NCI-H128 (cell line): ENCODE results near the gene ABHD8.

Experiments used
- DNase-seq: peaks from one replicate; lab custom pipeline; 2025; ENCODE audit not compliant: unreplicated experiment; lab: John Stamatoyannopoulos, UW

ABHD8 gene

DNA sequence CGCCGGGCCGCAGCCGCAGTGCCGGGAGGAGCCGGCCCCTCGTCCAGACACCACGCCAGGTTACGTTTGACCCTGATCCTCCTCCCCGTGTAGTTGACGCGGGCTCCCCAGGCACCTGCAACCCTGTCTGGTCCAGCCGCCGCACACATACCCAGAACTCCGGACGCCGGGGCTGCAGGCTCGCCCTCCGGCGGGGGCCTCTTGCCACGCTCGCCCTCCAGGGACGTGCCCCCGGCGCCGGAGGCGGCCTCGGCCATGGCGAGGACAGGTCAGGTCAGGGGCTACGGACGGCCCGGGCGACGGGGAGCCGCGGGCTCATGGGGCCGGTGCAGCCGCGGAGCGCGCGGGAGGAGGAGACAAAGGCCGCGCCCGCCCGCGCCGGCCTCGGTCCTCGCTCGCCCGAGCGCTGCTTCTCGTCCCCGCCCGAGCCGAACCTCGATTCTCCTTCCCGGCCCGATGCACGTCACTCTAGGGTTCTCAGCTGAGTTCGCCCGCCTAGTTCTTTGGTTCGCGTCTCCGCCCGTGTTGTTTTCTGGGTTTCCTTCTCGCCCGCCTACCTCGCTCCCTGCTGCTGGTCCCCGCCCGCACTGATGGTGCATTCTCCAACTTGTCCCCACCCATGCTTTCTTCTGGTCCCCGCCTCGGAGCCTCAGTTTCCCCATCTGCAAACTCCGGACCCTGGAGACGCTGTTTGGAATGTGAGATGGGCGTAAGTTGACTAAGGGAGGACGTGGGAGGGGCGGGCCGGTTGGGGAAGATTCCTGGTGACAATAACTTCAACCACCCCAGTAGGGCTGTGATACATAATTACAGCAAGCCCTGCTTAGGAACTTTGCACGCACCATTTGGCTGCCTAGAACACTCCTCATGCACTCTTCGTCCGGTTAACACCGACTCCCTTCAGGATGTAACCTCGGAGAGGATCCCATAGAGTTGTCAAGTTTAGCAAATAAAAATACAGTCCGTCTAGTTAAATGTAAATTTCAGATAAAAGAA, 31.5 kb upstream of the ABHD8 start, which contains the start of gene ANO8:
ANO8 (minus strand) TSS at position 442 of the 996 bp plus-strand sequence; CDS start at position 257, 185 bp downstream.
- peak; percentile 94 for DNase-seq

DNA sequence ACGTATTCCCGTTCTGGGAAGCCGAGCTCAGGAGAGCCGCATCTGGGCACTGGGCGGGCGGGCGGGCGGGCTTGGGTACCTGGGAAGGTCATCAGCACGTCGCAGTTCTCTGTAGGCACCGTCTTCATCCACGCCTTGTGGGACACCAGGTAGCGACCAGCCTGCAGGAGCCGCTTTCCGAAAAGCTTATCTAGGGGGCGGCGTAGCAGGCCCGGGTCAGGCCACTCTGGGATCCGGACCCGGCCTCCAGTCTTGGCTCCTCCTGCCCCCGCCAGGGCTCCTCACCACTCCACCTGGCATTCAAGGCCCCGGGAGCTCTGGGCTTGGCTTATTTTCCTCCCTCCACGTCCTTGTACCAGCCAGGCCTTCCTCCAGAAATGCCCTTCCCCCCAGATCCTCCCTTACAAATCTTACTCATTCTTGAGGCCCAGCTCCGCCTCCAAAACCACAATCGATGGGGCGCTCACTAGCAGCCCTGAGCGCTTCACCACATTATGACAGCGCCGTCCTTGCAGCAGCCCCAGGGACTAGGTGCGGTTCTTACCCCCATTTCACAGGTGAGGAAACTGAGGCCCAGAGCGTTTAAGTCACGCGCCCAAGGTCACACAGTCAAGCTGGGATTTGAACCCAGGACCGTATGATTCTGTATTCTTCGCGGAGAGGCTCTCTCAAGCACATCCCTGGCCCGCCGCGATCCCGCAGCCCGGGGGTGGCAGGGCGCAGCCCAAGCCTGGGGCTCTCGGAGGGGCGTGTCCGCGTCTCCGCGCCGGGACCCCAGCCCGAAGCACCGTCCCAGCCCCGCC, 30.6 kb upstream of the ABHD8 start:
- DNase-seq: no peak

DNA sequence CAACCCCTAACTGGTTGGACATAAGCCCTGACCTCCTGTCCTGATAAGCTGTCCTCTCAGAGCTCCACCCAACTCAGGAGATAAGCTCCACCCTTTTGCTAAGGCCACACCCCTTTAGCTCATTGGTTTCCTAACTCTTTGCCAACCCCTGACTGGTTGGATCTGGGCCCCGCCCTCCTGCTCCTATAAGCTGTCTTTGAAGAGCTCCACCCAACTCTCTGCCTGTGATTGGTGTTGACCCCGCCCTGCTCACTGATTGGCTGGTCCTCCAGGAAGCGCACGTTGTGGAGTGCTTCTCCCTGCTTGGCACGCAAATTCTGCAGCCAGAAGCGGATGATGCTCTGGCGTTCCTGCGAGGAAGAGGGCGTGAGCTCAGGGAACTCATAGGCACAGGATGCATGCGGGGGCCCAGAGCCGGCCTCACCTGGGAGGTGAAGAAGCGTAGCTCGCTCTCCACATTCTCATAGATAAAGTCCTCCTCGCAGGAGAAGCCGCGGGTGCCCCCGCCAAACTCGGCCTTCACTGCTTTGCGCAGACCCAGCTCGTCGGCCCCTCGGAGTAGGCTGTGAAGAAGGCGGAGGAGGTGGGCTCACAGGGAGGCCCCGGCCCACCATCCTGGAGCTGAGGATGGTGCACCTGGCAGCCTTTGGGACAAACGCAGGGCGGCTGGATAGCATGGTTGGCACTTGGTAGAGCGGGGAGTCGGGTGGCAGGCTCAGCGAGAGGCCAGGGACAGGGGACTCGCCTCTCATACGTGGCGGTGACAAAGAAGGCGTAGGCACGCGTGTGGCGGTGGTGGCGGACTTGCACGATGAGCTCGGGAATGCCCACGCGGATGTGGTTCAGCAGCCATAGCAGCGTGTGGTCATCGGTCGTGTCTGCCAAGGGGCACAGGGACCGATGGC, 29.7 kb upstream of the ABHD8 start:
- DNase-seq: no peak

DNA sequence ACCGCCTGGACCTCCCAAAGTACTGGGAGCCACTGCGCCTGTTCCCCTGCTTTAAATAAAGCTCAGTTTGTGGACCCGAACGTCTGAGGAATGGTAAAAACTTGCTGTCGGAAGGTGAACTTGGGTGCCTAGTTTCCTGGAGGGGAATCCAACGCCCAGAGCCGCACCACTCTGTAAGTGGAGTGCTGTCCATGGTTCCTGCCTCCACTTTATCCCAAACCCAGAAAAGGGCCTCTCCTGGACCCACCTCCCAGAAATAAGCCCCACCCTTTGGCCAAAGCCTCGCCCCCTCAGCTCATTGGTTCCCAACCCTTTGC, 29.1 kb upstream of the ABHD8 start:
- no peak for DNase-seq

DNA sequence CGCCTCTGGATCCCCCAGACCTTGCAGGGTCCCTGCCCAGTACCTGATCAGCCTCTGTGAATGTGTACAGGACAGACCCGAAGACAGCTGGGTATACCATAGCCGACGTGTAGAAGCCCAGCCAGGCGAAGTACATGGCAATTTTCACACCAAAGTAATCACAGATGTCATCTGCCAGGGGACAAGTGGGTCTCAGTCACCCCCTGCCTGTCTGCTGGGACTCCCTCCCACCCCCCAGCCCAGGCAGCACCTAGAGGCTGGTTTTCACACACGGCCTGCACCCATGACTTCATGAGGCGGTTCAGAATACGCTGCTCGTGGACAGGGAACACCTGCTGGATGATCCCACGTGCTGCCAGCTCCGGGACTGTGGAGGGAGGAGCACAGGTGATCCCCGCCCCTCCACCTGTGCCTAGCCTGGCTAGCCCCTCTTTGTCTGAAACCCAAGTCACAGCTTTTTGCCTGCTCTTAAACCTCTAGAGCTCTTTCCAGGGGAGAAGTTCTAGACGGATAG, 27.9 kb upstream of the ABHD8 start:
- no peak for DNase-seq

DNA sequence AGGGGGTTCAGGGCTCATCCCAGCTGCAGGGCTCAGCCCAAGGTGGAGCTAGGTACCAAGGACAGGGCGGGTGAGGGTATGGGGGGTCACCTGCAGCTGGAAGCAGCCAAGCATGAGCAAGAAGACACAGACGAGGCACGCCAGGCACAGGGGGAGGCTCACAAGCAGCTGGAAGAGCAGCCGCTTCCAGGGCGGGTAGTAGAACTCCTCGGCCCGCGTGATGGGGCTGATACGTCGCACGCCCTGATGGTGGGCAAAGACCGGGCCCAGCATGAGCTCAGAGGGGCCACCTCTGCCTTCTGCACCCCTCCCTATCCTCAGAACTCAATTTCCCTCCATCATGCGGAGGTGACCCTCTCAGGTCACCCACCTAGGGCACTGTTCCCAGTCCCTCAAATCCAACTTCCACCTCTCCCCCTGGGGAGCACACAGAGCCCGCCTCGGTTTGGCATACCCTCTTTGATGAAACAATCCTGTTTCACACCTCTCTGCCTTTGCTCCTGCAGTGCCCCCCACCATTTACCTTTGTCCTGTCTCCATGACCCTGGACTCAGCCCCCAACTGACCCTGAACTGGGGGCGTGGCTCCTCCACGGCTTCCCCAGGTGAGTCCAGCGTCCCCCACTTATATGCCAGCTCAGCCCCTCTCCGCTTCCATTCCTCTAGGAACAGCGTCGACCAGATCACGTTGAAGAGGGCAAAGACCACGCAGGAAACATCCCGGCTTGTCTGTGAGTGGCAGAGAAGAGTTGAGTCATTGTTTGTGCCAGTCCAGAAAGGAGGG, 27.2 kb upstream of the ABHD8 start:
- no peak for DNase-seq

DNA sequence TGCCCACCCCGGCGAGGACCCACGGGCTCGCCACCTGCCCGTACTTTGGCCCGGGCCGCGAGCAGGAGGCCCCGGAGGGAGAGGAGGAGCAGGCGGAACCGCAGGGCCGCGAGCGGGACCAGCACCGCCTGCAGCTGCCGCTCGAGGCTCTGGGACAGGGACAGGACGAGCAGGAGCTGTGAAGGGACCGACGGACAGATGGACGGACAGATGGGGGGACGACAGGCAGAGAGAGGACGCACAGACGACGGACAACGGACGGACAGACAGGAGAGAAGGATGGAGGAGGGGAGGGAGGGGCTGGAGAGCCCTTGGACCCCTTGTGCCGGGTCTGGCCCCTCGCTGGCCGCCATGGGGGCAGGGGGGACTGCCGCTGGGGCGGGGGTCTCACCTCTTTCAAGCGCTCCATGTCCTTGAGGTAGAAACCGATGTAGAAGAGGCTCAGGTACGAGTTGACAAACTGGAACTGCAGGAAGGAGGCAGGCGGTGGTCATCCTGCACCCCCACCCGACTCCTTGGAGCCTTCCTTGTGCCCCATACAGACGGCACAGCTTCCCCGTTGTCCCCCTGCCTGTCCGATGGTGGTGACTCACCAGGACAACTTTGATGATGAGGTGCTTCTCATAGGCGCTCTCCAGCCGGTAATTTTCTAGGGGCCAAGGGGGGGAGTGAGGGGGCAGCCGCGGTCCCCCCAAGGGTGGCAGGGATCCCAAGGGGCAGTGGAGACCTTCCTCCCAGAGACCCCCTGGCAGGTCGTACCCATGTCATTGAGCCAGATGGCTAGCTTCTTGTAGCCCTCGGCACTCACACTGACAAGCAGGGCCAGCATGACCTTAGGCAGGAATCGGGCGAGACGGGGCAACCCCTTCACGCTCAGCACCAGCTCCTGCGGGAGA, 26.4 kb upstream of the ABHD8 start:
- no peak for DNase-seq

DNA sequence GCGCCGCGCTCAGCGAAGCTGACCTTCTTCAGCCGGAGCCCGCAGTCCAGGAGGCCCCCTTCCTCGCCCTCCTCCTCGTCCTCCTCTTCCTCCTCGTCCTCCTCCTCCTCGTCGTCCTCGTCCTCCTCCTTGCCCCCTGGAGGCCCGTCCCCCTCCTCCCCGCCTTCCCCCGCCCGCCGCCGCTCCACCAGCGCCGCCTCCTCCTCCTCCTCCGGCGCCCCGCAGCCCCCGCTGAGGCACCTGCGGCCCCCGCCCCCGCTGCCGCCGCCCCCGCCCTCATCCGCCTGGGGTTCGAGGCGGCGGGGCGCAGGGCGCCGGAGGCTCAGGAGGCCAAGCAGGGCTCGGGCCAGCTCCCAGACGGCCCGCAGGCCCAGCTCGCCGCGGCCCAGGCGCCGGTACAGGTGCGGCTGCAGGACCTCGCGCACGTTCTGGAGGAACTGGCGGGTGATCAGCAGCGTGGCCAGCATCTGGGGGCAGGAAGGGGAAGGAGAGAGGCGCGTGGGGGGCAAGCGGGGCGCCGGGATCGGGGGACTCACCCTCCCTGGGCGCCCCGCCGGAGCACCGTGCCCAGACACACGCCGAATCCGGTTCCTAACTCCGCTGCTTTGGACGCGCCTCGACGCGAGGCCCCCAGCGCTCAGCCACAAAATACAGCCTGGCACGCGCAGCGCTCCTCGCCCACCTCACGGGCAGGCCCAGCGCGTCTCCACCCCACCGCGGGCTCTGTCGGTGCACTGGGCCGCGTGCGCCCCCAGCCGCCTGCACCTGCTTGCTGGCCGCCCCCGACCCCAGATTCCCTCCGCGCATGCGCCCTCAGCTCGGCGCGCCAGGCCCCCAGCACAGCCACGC, 25.5 kb upstream of the ABHD8 start:
- DNase-seq: no peak

DNA sequence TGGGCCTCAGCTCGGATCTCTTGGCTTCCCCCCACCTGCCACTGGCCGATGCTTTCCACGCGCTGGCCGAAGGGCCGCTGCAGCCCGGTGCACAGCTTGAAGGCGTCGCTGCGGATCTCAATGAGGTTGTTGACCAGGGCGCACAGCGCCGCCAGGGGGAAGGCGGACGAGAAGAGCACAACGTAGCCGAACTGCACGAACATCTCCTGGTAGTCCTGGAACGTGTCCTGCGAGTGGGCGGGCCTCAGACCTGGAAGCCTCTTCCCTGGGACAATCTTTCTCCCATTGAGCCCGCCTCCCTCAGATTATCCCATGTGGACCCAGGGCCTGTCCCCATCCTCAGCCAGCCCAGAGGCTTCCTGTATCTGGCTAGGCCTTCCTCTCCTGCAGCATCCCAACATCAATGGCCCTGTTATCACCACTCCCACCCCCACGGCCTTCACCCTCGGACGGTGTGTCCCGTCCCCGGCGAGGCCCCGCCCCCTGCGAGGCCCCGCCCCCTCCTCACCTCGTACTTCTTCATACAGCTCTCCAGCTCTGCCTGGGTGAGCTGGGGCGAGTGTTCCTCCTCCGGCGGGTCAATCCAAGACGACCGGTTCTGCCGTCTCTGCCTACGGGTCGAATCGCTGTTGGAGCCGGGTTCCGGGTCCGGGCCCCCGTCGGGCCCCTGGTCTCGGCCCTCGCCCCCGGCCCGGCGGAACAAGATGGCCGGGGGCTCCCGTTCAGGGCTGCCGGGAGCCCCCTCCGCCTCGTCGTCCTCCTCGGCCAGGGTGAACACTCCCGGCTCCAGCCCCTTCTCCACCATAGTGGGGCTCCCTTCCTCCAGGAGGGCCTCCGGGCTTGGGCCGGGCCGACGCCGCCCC, 24.7 kb upstream of the ABHD8 start:
- no peak for DNase-seq

DNA sequence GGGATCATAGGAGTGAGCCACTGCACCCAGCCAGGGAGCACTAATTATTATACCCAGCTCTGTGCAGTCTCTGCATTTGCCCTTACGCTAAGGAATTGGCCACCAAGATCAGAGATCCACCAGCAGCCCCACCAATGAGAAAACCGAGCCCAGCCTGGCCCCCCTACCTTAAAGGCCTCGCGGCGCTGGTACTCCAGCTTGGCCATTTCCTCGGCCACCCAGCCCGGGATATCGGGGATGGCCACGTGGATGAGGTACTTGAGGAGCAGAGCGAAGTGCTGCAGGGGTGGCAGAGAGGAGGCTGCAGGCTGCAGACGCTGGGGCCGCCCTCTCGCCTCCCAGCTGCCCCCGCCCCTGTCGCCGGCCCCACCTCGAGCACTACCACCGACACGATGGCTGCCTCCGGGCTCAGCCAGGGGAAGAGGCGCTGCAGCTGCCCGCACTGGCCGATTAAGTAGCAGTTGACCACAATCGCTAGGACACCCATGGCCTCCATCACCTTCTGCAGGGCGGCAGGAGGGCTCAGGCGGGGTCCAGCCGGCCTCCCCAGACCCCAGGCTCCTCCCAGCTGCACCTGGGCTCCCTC, 23.9 kb upstream of the ABHD8 start:
- no peak for DNase-seq

DNA sequence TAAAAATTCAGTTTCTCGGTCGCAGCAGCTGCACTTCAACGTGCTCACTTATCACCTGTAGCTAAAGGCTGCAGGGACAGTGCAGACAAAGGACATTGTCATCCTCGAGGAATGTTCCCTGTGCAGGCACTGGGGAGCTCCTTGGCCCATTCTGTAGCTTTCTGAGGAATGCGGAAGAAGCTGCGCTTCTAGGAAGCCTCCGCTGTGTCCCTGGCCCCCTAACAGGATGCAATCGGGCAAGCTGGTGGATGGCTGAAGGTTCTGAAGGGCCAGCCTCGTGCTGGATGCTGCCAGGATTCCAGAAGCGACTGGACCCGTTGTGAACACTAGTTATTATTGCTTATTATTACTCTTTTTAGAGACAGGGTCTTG, 23.4 kb upstream of the ABHD8 start:
- no peak for DNase-seq

DNA sequence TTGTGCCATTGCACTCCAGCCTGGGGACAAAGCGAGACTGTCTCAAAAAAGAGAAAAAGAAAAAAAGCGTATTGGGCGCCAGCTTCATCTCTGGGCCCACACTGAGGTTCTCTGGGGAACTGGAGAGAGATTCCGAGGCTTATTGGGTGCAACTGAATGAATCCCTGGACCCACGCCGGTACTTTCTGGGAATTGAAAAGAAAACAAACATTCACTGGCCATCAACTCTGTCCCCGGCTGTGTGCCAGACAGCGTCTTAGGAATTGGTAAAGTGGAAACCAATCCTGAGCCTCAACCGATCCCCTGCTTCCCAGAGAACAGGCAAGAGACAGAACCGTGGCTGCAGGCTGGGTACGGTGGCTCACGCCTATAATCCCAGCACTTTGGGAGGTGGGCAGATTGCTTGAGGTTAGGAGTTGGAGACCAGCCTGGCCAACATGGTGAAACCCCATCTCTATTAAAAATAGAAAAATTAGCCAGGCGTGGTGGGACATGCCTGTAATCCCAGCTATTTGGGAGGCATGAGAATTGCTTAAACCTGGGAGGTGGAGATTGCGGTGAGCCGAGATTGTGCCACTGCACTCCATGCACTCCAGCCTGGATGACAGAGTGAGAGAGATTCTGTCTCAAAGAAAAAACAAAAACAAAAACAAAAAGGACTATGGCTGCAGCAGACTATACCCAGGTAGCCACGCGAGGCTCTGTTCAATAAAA, 22.8 kb upstream of the ABHD8 start:
- DNase-seq: no peak

DNA sequence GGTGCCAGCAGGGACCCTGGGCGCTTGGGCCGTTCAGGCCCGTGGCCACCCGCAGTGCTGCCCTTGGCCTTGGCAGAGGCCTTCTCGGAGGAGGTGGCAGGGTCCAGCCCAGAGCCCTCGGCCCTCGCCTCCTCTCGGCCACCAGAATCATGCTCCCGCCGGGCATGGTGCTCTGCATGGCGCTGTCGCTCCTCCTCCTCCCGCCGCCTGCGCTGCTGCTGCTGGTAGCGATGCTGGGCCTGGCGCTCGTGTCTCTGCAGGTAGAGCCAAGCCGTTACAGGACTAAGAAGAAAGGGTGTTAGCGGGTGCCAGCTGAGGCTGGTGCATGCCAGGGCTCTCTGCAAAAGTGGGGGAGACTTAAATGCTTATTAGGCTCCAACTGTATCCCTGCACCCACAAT, 21.9 kb upstream of the ABHD8 start:
- DNase-seq: no peak

DNA sequence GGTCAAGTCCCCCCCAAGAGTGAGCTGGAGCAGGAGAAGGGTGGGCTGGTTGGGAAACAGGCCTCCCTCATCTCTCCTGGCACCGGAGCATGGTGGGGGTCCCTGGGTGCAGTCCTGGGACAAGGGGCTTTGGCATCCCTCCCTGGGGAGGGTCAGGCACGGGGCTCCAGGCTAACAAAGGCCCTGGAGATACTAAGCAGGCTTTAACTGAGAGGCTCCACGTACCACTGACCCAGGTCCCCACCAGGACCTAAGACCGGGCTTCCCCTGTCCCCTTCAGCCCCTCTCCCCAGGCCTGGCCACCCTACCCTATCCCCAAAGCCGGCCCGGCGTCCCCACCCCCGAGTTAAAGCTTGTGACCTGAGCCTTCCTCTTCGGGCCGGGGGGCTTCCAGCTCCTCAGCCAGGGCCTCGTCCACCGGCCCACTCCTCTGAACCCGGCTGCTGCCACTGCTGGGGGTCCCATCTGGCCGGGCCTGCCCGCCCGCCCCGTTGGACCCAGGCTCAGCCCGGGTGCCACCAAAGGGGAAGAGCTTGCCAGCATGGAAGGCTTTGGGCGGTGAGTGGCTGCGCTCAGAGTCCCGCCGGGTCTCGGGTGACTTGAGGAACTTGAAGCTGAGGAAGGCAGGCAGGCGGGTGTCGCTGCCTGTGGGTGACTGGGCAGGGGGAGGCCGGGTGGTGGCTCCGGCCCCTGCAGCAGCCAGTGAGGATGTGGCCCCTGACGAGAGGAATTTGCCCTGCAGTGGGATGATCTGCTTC, 21.3 kb upstream of the ABHD8 start:
- no peak for DNase-seq

DNA sequence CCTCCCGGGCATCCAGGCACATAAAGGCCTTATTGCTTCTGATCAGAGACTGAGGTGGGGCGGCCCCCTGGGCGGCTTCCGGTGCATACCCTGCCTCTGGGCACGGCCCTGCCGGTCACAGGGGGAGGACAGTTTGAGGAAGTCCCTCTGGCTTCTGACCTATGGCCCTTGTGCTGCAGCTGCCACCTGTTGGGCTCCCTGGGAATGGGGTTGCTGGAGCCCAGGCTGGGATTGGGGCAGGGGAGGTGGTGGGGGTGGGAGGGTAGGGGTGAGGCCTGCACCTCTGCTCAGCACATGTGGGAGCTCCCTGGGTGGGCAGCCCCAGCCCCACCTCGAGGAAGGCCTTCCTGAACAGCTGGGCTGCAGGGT, 20.7 kb upstream of the ABHD8 start:
- DNase-seq: no peak
